WERI-Rb-1 (cell line): Measurements from ENCODE around the gene CUL1.
A peak's percentile ranks its signal among the peaks of the same experiment; 100 is the strongest.

Experiments
- DNase-seq: peaks from one replicate; pipeline ENCODE4 v3.0.0-alpha.2; 2020
- H3K27ac ChIP-seq: fragments of 250-450 bp; sonication (Bioruptor Pico); 2 replicates; pipeline ENCODE4 v1.5.1; 2020; ENCODE audit warnings: mild to moderate bottlenecking, moderate library complexity
- H3K27me3 ChIP-seq: fragments of 250-450 bp; sonication (Bioruptor Pico); 2 replicates; pipeline ENCODE4 v1.5.1; 2021; ENCODE audit warnings: mild to moderate bottlenecking, low read depth, moderate library complexity; ENCODE audit not compliant: insufficient read depth, severe bottlenecking
- H3K36me3 ChIP-seq: fragments of 250-450 bp; sonication (Bioruptor Pico); 2 replicates; pipeline ENCODE4 v1.5.1; 2020; ENCODE audit warnings: mild to moderate bottlenecking, moderate library complexity
- H3K4me3 ChIP-seq: 2 replicates; pipeline ENCODE4 v1.5.1; 2011; ENCODE audit warnings: low read depth, mild to moderate bottlenecking, control low read depth, low read length
- H3K9me3 ChIP-seq: fragments of 250-450 bp; sonication (Bioruptor Pico); 2 replicates; pipeline ENCODE4 v1.5.1; 2021; ENCODE audit warnings: mild to moderate bottlenecking, moderate library complexity; ENCODE audit not compliant: severe bottlenecking
- TF ChIP-seq, protein P1 (sequence below): IDR thresholded peaks from 2 replicates; pipeline ENCODE4 v1.5.1; 2011; ENCODE audit warnings: low read depth, mild to moderate bottlenecking, control low read depth, inconsistent platforms, low read length

The CUL1 gene

DNA sequence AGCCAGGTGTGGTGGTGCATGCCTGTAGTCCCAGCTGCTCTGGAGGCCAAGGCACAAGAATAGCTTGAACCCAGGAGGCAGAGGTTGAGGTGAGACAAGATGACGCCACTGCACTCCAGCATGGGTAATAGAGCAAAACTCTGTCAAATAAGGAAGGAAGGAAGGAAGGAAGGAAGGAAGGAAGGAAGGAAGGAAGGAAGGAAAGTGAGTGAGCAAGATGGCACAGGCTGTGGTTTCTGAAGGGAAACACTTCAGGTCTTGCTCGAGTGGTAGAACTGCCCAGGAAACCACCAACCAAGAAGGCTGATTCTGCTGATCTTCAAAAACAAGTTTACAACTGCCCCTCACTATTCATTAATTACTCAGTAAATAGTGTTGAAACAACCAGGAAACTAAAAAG is 140.2 kb downstream of the CUL1 start:
- DNase-seq: no peak
- Histone ChIP-seq H3K36me3 (peaks cover 79% of the 10 kb centered on the region), H3K27me3 (no peaks in the 10 kb centered on the region), H3K27ac (no peak overlapping the region), H3K9me3 (no peaks in the 10 kb centered on the region), H3K4me3 (no peak overlapping the region)
- TF ChIP-seq, protein P1, sequence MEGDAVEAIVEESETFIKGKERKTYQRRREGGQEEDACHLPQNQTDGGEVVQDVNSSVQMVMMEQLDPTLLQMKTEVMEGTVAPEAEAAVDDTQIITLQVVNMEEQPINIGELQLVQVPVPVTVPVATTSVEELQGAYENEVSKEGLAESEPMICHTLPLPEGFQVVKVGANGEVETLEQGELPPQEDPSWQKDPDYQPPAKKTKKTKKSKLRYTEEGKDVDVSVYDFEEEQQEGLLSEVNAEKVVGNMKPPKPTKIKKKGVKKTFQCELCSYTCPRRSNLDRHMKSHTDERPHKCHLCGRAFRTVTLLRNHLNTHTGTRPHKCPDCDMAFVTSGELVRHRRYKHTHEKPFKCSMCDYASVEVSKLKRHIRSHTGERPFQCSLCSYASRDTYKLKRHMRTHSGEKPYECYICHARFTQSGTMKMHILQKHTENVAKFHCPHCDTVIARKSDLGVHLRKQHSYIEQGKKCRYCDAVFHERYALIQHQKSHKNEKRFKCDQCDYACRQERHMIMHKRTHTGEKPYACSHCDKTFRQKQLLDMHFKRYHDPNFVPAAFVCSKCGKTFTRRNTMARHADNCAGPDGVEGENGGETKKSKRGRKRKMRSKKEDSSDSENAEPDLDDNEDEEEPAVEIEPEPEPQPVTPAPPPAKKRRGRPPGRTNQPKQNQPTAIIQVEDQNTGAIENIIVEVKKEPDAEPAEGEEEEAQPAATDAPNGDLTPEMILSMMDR: no peak

DNA sequence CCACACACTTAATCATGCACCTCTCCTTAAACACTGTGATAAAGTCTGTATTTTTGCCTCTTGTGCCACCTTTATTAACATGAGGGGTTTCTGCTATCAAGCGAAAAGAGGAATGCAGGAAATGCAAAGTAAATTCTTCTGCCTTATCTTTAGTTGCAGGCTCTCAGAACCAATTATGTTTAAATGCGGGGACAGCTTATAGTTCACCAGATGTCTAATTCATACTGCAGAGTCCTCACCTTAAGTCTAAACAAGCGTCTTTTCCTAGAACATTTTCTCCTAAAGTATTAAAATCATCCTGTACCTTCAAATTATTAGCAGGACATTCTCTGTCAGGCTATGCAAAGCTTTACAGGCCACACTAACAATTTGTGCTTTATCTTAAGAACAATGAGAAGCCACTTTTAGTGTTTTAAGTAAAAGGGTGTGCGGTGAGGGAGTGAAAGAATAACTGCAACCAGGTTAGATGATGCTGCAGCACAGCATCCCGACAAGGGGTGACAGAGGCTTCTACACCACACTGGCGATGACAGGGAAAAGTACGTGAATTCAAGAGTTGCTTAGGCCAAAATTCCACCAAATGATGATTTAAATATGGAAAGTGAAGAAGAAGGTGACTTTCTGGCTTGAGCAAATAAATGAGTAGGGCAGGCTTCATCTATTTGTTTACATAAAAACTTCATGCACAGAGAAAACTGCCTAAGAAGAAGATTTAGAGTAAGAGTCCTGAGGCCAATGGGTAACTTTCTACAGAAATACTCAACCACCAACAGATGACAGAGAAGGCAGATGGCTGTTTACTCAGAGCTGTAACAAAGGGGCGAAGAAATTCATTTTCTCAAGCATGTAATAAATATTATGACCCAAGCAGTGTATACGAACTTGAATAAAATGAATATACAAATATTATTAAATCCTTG is 149.4 kb downstream of the CUL1 start:
- no peak for DNase-seq
- TF ChIP-seq, protein P1: no peak
- peaks cover 33% of the 10 kb centered on the region for H3K36me3 ChIP-seq
- peak overlapping the region; percentile 82 for H3K27ac ChIP-seq
- no peaks in the 10 kb centered on the region for H3K27me3 ChIP-seq
- H3K4me3 ChIP-seq: no peak overlapping the region; the same call in 1 of the 2 replicates
- H3K9me3 ChIP-seq: no peaks in the 10 kb centered on the region

DNA sequence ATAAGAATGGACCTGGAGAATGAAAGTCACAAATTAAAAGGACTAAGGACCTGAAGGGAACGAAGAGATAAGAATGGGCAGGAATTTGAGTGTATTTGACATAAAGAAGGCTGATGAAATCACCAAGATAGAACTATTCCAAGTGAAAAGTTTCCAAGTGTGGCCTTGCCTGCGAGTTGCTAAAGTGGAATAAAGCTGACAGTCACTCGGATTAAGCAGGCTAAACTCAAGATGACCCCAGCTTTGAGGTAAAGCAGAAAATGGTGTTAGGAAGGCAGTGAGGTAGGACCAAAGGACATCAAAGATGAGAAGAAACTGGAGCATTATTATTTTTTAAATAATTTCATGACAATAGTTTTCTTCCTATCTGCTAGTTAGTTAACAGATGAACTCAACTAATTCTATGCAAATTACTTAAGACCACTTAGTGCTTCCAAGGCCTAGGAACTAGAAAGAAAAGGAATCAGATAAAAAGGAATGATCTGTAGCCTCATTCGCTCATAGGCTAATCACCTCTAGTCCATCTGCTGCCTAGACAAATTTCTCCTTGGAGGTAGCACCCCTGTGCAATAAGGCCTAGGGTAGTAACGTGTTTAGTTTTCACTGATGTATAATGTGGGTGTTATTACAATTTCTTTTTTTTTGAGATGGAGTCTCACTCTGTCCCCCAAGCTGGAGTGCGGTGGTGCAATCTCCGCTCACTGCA is 150.8 kb downstream of the CUL1 start:
- Histone ChIP-seq H3K4me3 (peak overlapping the region; percentile 13), H3K36me3 (peaks cover 22% of the 10 kb centered on the region), H3K27me3 (no peaks in the 10 kb centered on the region), H3K27ac (peak overlapping the region; percentile 82), H3K9me3 (no peaks in the 10 kb centered on the region)
- TF ChIP-seq, protein P1: no peak
- DNase-seq: peak; percentile 47

DNA sequence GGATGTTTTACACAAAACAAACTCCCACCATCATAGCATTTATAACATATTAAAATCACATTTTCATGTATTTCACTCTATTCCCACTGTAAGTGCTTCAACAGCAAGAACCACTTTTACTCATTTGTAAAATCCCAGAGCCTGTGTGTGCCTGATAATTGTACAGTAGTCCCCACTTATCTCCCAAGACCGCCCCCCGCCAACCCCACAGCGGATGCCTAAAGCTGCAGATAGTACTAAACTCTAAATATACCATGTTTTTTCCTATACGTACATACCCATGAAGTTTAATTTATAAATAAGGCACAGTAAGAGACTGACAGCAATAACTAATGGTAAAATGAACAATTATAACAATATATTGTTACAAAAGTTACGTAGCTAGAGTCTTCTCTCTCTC is 151.9 kb downstream of the CUL1 start:
- Histone ChIP-seq H3K4me3 (no peak overlapping the region), H3K27me3 (no peaks in the 10 kb centered on the region), H3K9me3 (no peaks in the 10 kb centered on the region), H3K27ac (peak overlapping the region; percentile 82), H3K36me3 (peaks cover 21% of the 10 kb centered on the region)
- TF ChIP-seq, protein P1: no peak
- no peak for DNase-seq
